Smooth muscle cell of the pulmonary artery (primary cell): ENCODE data around the gene LMF1. TPM values are rescaled to one million over a fixed set of nuclear protein-coding genes. Genes with fewer than 3 reads are reported as not detected.

ENCODE experiments used
- total RNA-seq: library from RNA; depleted of rRNA; stranded (reverse); fragments of >200 nt; gene quantifications from 2 replicates; pipeline ENCODE4 v1.2.3, GENCODE V29; 2014

LMF1 gene
- 21.9 and 36.9 TPM in 2 replicates for total RNA-seq

DNA sequence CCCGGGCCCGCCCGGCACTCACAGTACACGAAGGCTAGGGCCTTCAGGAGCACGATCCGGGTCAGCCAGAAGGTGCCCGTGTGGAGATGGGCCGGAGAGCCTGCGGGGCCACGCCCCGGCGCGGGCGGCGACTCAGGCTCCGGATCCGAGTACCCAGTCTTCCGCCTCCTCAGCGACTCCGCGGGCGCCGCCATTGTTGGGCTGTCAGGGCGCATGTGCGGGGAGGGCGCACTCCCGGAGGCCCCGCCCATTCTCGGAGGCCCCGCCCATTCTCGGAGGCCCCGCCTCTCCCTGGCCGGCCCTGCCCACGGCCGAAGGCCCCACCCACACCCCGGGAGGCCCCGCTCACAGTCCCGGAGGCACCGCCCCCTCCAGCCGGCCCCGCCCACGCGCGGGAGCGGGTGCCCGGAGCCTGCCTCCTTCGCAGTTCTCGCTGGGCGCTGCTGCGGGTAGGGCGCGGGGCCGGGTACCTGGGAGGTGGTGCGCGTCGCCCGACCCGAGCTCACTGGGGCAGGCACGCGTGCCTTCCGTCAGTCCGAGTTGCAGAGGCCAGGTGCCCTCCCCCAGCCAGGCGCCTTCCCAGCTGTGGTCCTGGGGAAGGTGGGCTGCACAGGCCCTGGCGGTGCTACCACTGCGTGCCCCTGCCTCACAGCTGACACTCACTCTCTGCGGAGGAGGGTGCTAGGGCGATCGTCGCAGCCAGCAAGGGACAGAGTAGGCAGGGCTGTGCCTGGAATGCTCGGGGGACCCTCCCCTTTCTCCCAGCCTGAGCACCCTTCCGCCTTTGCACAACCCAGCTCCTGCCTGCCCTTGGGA is at the start of gene LMF1:
LMF1 (minus strand) TSS at position 219 of the 816 bp plus-strand sequence; CDS start at position 215, 4 bp downstream.

DNA sequence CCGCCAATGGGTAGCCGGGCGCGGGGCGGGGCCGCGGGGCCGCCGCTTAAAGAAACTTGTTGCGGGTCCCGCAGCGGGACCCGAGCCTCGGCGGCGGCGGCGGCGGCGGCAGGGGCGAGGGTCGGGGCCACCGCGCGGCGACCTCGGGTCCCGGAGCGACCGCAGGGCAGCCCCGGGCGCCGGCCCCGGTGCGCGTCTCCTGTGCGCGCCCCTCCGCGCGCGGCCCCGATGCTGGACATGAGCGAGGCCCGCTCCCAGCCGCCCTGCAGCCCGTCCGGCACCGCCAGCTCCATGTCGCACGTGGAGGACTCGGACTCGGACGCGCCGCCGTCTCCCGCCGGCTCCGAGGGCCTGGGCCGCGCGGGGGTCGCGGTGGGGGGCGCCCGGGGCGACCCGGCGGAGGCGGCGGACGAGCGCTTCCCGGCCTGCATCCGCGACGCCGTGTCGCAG is 10.9 kb upstream of the LMF1 start, which contains the start of gene SOX8:
SOX8 (plus strand) TSS at position 76 of the 450 bp plus-strand sequence; CDS start at position 229, 153 bp downstream.

Other genes with a start within 250 kb of the LMF1 start
- gene ANTKMT, start 249.8 kb downstream of the LMF1 start, total RNA-seq, result 17.7 and 23.0 TPM in 2 replicates
- 1.6 and 4.9 TPM in 2 replicates for gene CCDC78, start 244.5 kb downstream of the LMF1 start, total RNA-seq
- 9.5 and 23.7 TPM in 2 replicates for gene HAGHL, start 243.9 kb downstream of the LMF1 start, total RNA-seq
- gene CIAO3, start 230.0 kb downstream of the LMF1 start, total RNA-seq, result 29.5 and 35.8 TPM in 2 replicates
- gene MSLN, start 210.2 kb downstream of the LMF1 start, total RNA-seq, result not detected in 2 replicates
- gene RPUSD1, start 182.6 kb downstream of the LMF1 start, total RNA-seq, result 17.1 and 28.9 TPM in 2 replicates
- 6.5 and 8.7 TPM in 2 replicates for gene CHTF18, start 182.4 kb downstream of the LMF1 start, total RNA-seq
- not detected in 2 replicates for gene GNG13, start 170.2 kb downstream of the LMF1 start, total RNA-seq
- gene SOX8, start 10.8 kb upstream of the LMF1 start, total RNA-seq, result 0.26 and 0.72 TPM in 2 replicates
- not detected in 2 replicates for gene SSTR5, start 101.8 kb upstream of the LMF1 start, total RNA-seq
- gene C1QTNF8, start 125.3 kb upstream of the LMF1 start, total RNA-seq, result 0.13 TPM in 1 of 2 replicates, not detected in the other
- gene CACNA1H, start 182.1 kb upstream of the LMF1 start, total RNA-seq, result 12.6 and 17.0 TPM in 2 replicates